ENCODE measurements around the gene RNASE2.
"Not testable (repeated sequence)": the region's sequence is repeated elsewhere in the genome, so short reads cannot be mapped to it uniquely, and the experiment has no call there.

GRCh38 chr14:20946707-20947106, 8.6 kb upstream of the RNASE2 start:
- TF ChIP-seq CTCF (conservative IDR thresholded peaks at IDR 0.05); ZFX (IDR thresholded peaks at IDR 0.05): not testable (repeated sequence)

Data from C4-2B (cell line).